OCI-LY1 (cell line): Measurements from ENCODE around the gene GPR173.

Source experiments
- H2AFZ ChIP-seq: fragments of 200-600 bp; sonication (generic), shearing (Covaris generic); 2 replicates; pipeline ENCODE4 v1.6.0; 2014; ENCODE audit warnings: antibody characterized with exemption, mild to moderate bottlenecking, low read length
- H3F3A ChIP-seq: fragments of 200-600 bp; sonication (generic), shearing (Covaris generic); 2 replicates; pipeline ENCODE4 v1.6.0; 2014; ENCODE audit warnings: mild to moderate bottlenecking, antibody characterized with exemption, low read length, moderate library complexity; ENCODE audit not compliant: insufficient read depth
- H3K27ac ChIP-seq: fragments of 200-600 bp; sonication (generic); 2 replicates; pipeline ENCODE4 v1.5.1; 2014; ENCODE audit warnings: low read length, mixed run types, mild to moderate bottlenecking, low read depth; ENCODE audit not compliant: poor library complexity, severe bottlenecking
- H3K27me3 ChIP-seq: fragments of 200-600 bp; sonication (generic); 2 replicates; pipeline ENCODE4 v1.6.0; 2014; ENCODE audit warnings: antibody characterized with exemption, mild to moderate bottlenecking, low read length, moderate library complexity; ENCODE audit not compliant: insufficient read depth
- H3K36me3 ChIP-seq: fragments of 200-600 bp; sonication (generic); 2 replicates; pipeline ENCODE4 v1.6.1; 2014; ENCODE audit warnings: mild to moderate bottlenecking, antibody characterized with exemption, low read length, moderate library complexity, mixed read lengths; ENCODE audit not compliant: insufficient read depth
- H3K4me1 ChIP-seq: fragments of 200-600 bp; sonication (generic); 2 replicates; pipeline ENCODE4 v1.5.1; 2014; ENCODE audit warnings: mild to moderate bottlenecking, low read length, moderate library complexity; ENCODE audit not compliant: insufficient read depth, severe bottlenecking
- H3K4me2 ChIP-seq: fragments of 200-600 bp; sonication (generic), shearing (Covaris generic); 2 replicates; pipeline ENCODE4 v1.6.1; 2014; ENCODE audit warnings: low read length
- H3K4me3 ChIP-seq: fragments of 200-600 bp; sonication (generic); 2 replicates; pipeline ENCODE4 v1.5.1; 2014; ENCODE audit warnings: low read length, low read depth, mild to moderate bottlenecking, mixed read lengths; ENCODE audit not compliant: poor library complexity, severe bottlenecking
- H3K79me2 ChIP-seq: fragments of 200-600 bp; shearing (Covaris generic); 2 replicates; pipeline ENCODE4 v1.6.1; 2016; ENCODE audit warnings: mixed run types, low read length, mixed read lengths; ENCODE audit not compliant: insufficient read depth
- H3K9ac ChIP-seq: fragments of 200-600 bp; sonication (generic), shearing (Covaris generic); 2 replicates; pipeline ENCODE4 v1.6.1; 2014; ENCODE audit warnings: mild to moderate bottlenecking, low read length, mixed read lengths
- H3K9me2 ChIP-seq: fragments of 200-600 bp; sonication (generic), shearing (Covaris generic); 2 replicates; pipeline ENCODE4 v1.6.1; 2014; ENCODE audit warnings: low read depth, mild to moderate bottlenecking, low read length, mixed read lengths
- H3K9me3 ChIP-seq: fragments of 200-600 bp; shearing (Covaris generic); 2 replicates; pipeline ENCODE4 v1.6.1; 2014; ENCODE audit warnings: low read length, mixed read lengths
- H4K20me1 ChIP-seq: fragments of 200-600 bp; sonication (generic), shearing (Covaris generic); 2 replicates; pipeline ENCODE4 v1.6.0; 2016; ENCODE audit warnings: mild to moderate bottlenecking, low read length; ENCODE audit not compliant: insufficient read depth
- CTCF ChIP-seq: fragments of 200-600 bp; sonication (generic), shearing (Covaris generic); IDR thresholded peaks from 2 replicates; pipeline ENCODE4 v1.5.1; 2017; ENCODE audit warnings: mild to moderate bottlenecking, antibody characterized with exemption, low read length, moderate library complexity, mixed read lengths
- EZH2 ChIP-seq: fragments of 200-600 bp; sonication (generic), shearing (Covaris generic); IDR thresholded peaks from 2 replicates; pipeline ENCODE4 v1.8.0; 2017; ENCODE audit warnings: borderline replicate concordance, mixed run types, mild to moderate bottlenecking, antibody characterized with exemption, low read length, moderate library complexity, mixed read lengths

Gene GPR173

GRCh38 chrX:53093748-53094581 lies 45.4 kb downstream of the GPR173 start, which contains the start of gene KANTR:
Gene KANTR, plus strand, starts transcription at chrX:53094142. Its CDS starts 30,131 bp downstream, at chrX:53124273.
- H2AFZ ChIP-seq = peak within 1 kb of the TSS; percentile 16; the same call in 1 of the 2 replicates
- H3K4me1 ChIP-seq = peaks cover 21% of the 10 kb centered on the region
- H4K20me1 ChIP-seq = no peaks in the 10 kb centered on the region
- TF ChIP-seq CTCF (no peak), EZH2 (no peak)
- H3K9me3 ChIP-seq = no peaks in the 10 kb centered on the region
- 0 out of 2 replicates have a peak, but pooled peaks cover 4% of the 10 kb centered on the region for H3K79me2 ChIP-seq
- H3F3A ChIP-seq = no peaks in the 10 kb centered on the region
- peak within 1 kb of the TSS; percentile 89 for H3K4me2 ChIP-seq
- no peaks in the 10 kb centered on the region for H3K9me2 ChIP-seq
- no peaks in the 10 kb centered on the region for H3K27me3 ChIP-seq
- H3K27ac ChIP-seq = peak within 1 kb of the TSS; percentile 84
- no peaks in the 10 kb centered on the region for H3K36me3 ChIP-seq
- H3K9ac ChIP-seq = peak within 1 kb of the TSS; percentile 83
- peak within 1 kb of the TSS; percentile 87 for H3K4me3 ChIP-seq

- H3K4me2 ChIP-seq = peak overlapping the region; percentile 89
- H3K9me3 ChIP-seq = no peaks in the 10 kb centered on the region
- no peak overlapping the region for H2AFZ ChIP-seq
- H3F3A ChIP-seq = no peaks in the 10 kb centered on the region
- no peaks in the 10 kb centered on the region for H3K27me3 ChIP-seq
- TF ChIP-seq EZH2 (no peak), CTCF (no peak)
- H3K4me1 ChIP-seq = peaks cover 19% of the 10 kb centered on the region
- peaks cover 2% of the 10 kb centered on the region; the same call in 1 of the 2 replicates for H3K36me3 ChIP-seq
- H3K9me2 ChIP-seq = no peaks in the 10 kb centered on the region
- H3K27ac ChIP-seq = peak overlapping the region; percentile 84
- peak overlapping the region; percentile 83 for H3K9ac ChIP-seq
- H3K79me2 ChIP-seq = 0 out of 2 replicates have a peak, but pooled peaks cover 4% of the 10 kb centered on the region
- H3K4me3 ChIP-seq = peak overlapping the region; percentile 87
- no peaks in the 10 kb centered on the region for H4K20me1 ChIP-seq
Measured at GRCh38 chrX:53094582-53094905, 46.0 kb downstream of the GPR173 start.

GRCh38 chrX:53095796-53096195 lies 47.2 kb downstream of the GPR173 start:
- Histone ChIP-seq H3K27me3 (no peaks in the 10 kb centered on the region), H3K9me3 (no peaks in the 10 kb centered on the region), H3K9me2 (no peaks in the 10 kb centered on the region), H3K4me3 (no peak overlapping the region), H2AFZ (no peak overlapping the region), H3K36me3 (peaks cover 4% of the 10 kb centered on the region; the same call in 1 of the 2 replicates), H4K20me1 (no peaks in the 10 kb centered on the region), H3K27ac (no peak overlapping the region), H3K9ac (no peak overlapping the region), H3K79me2 (0 out of 2 replicates have a peak, but pooled peaks cover 4% of the 10 kb centered on the region), H3K4me1 (peaks cover 19% of the 10 kb centered on the region), H3K4me2 (no peak overlapping the region; the same call in 1 of the 2 replicates), H3F3A (no peaks in the 10 kb centered on the region)
- TF ChIP-seq EZH2 = no peak
- TF ChIP-seq CTCF = no peak
